K562 (cell line): ENCODE results near the gene WEE1. TPM values are rescaled to one million over a fixed set of nuclear protein-coding genes. Genes with fewer than 3 reads are reported as not detected.

Experiments
- ATAC-seq: fragments of 200-7000 bp; cut with Tn5 transposase; 3 replicates; pipeline ENCODE4 v1.9.1; 2020; ENCODE audit warnings: moderate library complexity
- BruUV-seq: library from RNA; stranded (reverse); fragments of 400-500 nt; replicated peaks from 2 replicates; lab custom pipeline; 2021; lab: Mats Ljungman, UMichigan
- CTCF ChIA-PET: fragments of 300-600 bp; formaldehyde crosslinking; extraction: SDS; loops from one replicate; lab custom pipeline; 2021; ENCODE audit warnings: low intra/inter-chr PET ratio; lab: Yijun Ruan, JAX
- POLR2A ChIA-PET: fragments of 300-600, 350-650 bp; sonication (Branson Sonifier 250); formaldehyde crosslinking; extraction: SDS; loops from one replicate; lab custom pipeline; 2021; ENCODE audit warnings: antibody characterized with exemption, inconsistent platforms; lab: Yijun Ruan, JAX
- DNase-seq, 4 experiments: peaks; one replicate each; pipeline versions ENCODE4 v3.0.0 to v3.0.0-alpha.2; 2011 to 2018; ENCODE audit warnings: low spot score in 3 of 4, mixed read lengths in 3 of 4; ENCODE audit errors: extremely low read depth in 1 of 4
- FAIRE-seq: peaks from 2 replicates; lab custom pipeline; 2011; peaks lifted over from hg19 to GRCh38; lab: Jason Lieb, UNC
- H2AFZ ChIP-seq: 2 replicates; pipeline ENCODE4 v1.6.0; 2011; ENCODE audit warnings: low read depth, low read length, control low read depth, inconsistent platforms
- H3K27ac ChIP-seq: fragments of 200-600 bp; 3 replicates; pipeline ENCODE4 v1.8.0; 2011; ENCODE audit warnings: low read depth, mild to moderate bottlenecking, control low read depth, inconsistent platforms, low read length, moderate library complexity, mixed read lengths; ENCODE audit errors: extremely low read depth
- H3K27me3 ChIP-seq, 2 experiments: fragments of 300-600 bp in 1 of 2; 2 replicates in 1 of 2; 3 replicates in 1 of 2; pipeline versions ENCODE4 v1.6.0 to v1.8.0; 2011; ENCODE audit warnings: inconsistent platforms in 2 of 2, low read length in 2 of 2, mild to moderate bottlenecking in 1 of 2, mixed read lengths in 1 of 2, moderate library complexity in 1 of 2; ENCODE audit not compliant: control insufficient read depth in 2 of 2, insufficient read depth in 2 of 2
- H3K36me3 ChIP-seq: fragments of 300-600 bp; 3 replicates; pipeline ENCODE4 v1.8.0; 2011; ENCODE audit warnings: mild to moderate bottlenecking, low read length, inconsistent platforms; ENCODE audit not compliant: control insufficient read depth, insufficient read depth
- H3K4me1 ChIP-seq, 2 experiments: fragments of 200-600 bp in 1 of 2; replicated peaks in 1 of 2; 2 replicates in 1 of 2; 3 replicates in 1 of 2; pipeline versions ENCODE4 v1.5.1 to v1.8.0; 2011; ENCODE audit warnings: inconsistent platforms in 2 of 2, low read length in 2 of 2, mild to moderate bottlenecking in 1 of 2, mixed read lengths in 1 of 2, moderate library complexity in 1 of 2; ENCODE audit not compliant: control insufficient read depth in 2 of 2, insufficient read depth in 2 of 2
- H3K4me2 ChIP-seq: 2 replicates; pipeline ENCODE4 v1.6.1; 2011; ENCODE audit warnings: low read length, control low read depth, inconsistent platforms, mixed read lengths; ENCODE audit not compliant: insufficient read depth
- H3K4me3 ChIP-seq: fragments of 200-600 bp; sonication (generic), shearing (Covaris generic); 2 replicates; pipeline ENCODE4 v1.5.1; 2016; ENCODE audit warnings: control low read depth, inconsistent platforms
- H3K79me2 ChIP-seq: fragments of 200-600 bp; 3 replicates; pipeline ENCODE4 v1.8.0; 2011; ENCODE audit warnings: low read length, inconsistent platforms; ENCODE audit not compliant: control insufficient read depth, insufficient read depth
- H3K9ac ChIP-seq, 2 experiments: 2 replicates each; pipeline versions ENCODE4 v1.6.0 to v1.6.1; 2011; ENCODE audit warnings: low read depth in 2 of 2, low read length in 2 of 2, control low read depth in 1 of 2, inconsistent platforms in 1 of 2, mild to moderate bottlenecking in 1 of 2, mixed read lengths in 1 of 2; ENCODE audit not compliant: insufficient read depth in 1 of 2
- H3K9me1 ChIP-seq: one replicate; pipeline ENCODE4 v1.6.0; 2011; ENCODE audit warnings: inconsistent platforms, mild to moderate bottlenecking, low read length, moderate library complexity; ENCODE audit not compliant: control insufficient read depth, insufficient read depth
- H3K9me3 ChIP-seq: replicated peaks from 2 replicates; pipeline ENCODE4 v1.5.1; 2011; ENCODE audit warnings: low read depth, low read length, inconsistent platforms; ENCODE audit not compliant: control insufficient read depth, insufficient read depth
- H4K20me1 ChIP-seq: replicated peaks from 2 replicates; pipeline ENCODE4 v1.6.1; 2011; ENCODE audit warnings: low read length, inconsistent platforms, mixed read lengths; ENCODE audit not compliant: control insufficient read depth, insufficient read depth
- ARID4B ChIP-seq: sonication (generic); formaldehyde crosslinking; IDR thresholded peaks from 2 replicates; pipeline ENCODE4 v1.8.0; 2022; ENCODE audit warnings: mild to moderate bottlenecking, missing genetic modification reagents
- CTBP1 ChIP-seq: fragments of 450-650 bp; IDR thresholded peaks from 2 replicates; pipeline ENCODE4 v1.6.1; 2016; ENCODE audit warnings: borderline replicate concordance
- EP400 ChIP-seq: fragments of 450-650 bp; IDR thresholded peaks from 2 replicates; pipeline ENCODE4 v1.6.1; 2017; ENCODE audit warnings: antibody characterized with exemption, mild to moderate bottlenecking, moderate library complexity
- HMGXB4 ChIP-seq: sonication (generic); formaldehyde crosslinking; IDR thresholded peaks from 2 replicates; pipeline ENCODE4 v1.8.1; 2023; ENCODE audit warnings: mild to moderate bottlenecking, missing genetic modification reagents
- ILK ChIP-seq: fragments of 450-650 bp; IDR thresholded peaks from 2 replicates; pipeline ENCODE4 v1.6.1; 2016; ENCODE audit warnings: missing genetic modification characterization, low read depth, mild to moderate bottlenecking, missing compliant biosample characterization, moderate library complexity, borderline replicate concordance
- KDM2B ChIP-seq: fragments of 250-450 bp; sonication (Bioruptor Pico); IDR thresholded peaks from 2 replicates; pipeline ENCODE4 v1.8.0; 2021; ENCODE audit warnings: mild to moderate bottlenecking, moderate library complexity
- POLR2AphosphoS2 ChIP-seq: IDR thresholded peaks from 2 replicates; pipeline ENCODE4 v1.6.1; 2012; ENCODE audit warnings: low read length, improper control_type of control experiment
- PRMT5 ChIP-seq: sonication (generic); formaldehyde crosslinking; IDR thresholded peaks from 2 replicates; pipeline ENCODE4 v1.5.0; 2020; ENCODE audit warnings: missing genetic modification reagents
- PYGO2 ChIP-seq: fragments of 450-650 bp; IDR thresholded peaks from 2 replicates; pipeline ENCODE4 v1.6.1; 2016; ENCODE audit warnings: mild to moderate bottlenecking, missing genetic modification characterization, moderate library complexity, missing compliant biosample characterization
- RAD21 ChIP-seq, 2 experiments: fragments of 250-450 bp in 1 of 2; fragments of 450-650 bp in 1 of 2; sonication (Bioruptor Pico) in 1 of 2; formaldehyde crosslinking in 1 of 2; IDR thresholded peaks in 1 of 2; conservative IDR thresholded peaks in 1 of 2; 2 replicates each; pipeline versions ENCODE4 v1.4.0 to v1.8.0; 2020 to 2022; ENCODE audit warnings: mild to moderate bottlenecking in 2 of 2, moderate library complexity in 1 of 2
- RB1 ChIP-seq: fragments of 450-650 bp; IDR thresholded peaks from 2 replicates; pipeline ENCODE4 v1.6.1; 2017; ENCODE audit warnings: low read depth, mild to moderate bottlenecking
- SMARCA5 ChIP-seq: fragments of 450-650 bp; IDR thresholded peaks from 2 replicates; pipeline ENCODE4 v1.6.1; 2016
- WGBS: fragments of 100-300 bp; shearing (Covaris generic); methylation state at CpG from one replicate; pipeline ENCODE4 v1.1.6; 2016; ENCODE audit warnings: low coverage, mixed read lengths; ENCODE audit not compliant: insufficient coverage; ENCODE audit errors: missing lambda C conversion rate; 5-methylcytosine and 5-hydroxymethylcytosine counted together
- in situ Hi-C: fragments of 300-500 bp; cut with MboI; formaldehyde crosslinking; loops from 4 replicates; pipeline ENCODE4 v1.15.0; 2018; ENCODE audit warnings: inconsistent platforms, mixed read lengths
- intact Hi-C: fragments of 100-400 bp; cut with micrococcal nuclease; formaldehyde crosslinking; loops from 2 replicates; pipeline ENCODE4 v1.14.2; 2022
- polyA plus RNA-seq, 8 experiments: library from polyadenylated mRNA; depleted of rRNA in 4 of 8; stranded (reverse) in 5 of 8; unstranded in 3 of 8; fragments of >200 nt; fragmentation: Nextera tagmentation in 2 of 8; fragmentation: Illumina TruSeq in 1 of 8; extraction: Ambion mirVana in 2 of 8; extraction: Trizol in 1 of 8; gene quantifications; 2 replicates each; pipeline versions ENCODE4 v1.2.1 to v1.2.3, GENCODE V29; 2011 to 2014; ENCODE audit warnings: inconsistent platforms in 1 of 8, missing spikeins in 1 of 8
- total RNA-seq, 7 experiments: library from RNA; depleted of rRNA in 6 of 7; stranded (reverse); fragments of >200 nt in 6 of 7; fragmentation: Illumina TruSeq in 2 of 7; extraction: Trizol in 2 of 7; gene quantifications; 2 replicates each; pipeline versions ENCODE4 v1.2.1 to v1.2.3, GENCODE V29; 2011 to 2021; ENCODE audit warnings: low replicate concordance in 1 of 7
- TF ChIP-seq, protein P1 (sequence below): fragments of 250-450 bp; sonication (Bioruptor Pico); IDR thresholded peaks from 2 replicates; pipeline ENCODE4 v1.6.1; 2021; ENCODE audit warnings: mild to moderate bottlenecking

The WEE1 gene
- total and polyA plus RNA-seq, 9 of the 15 experiments (the other 6 are each of a cell fraction or from before 2014, with no cell fraction given), result 21.9 to 99.0 (median 67.4) TPM

GRCh38 chr11:9563196-9563730 is 10.2 kb upstream of the WEE1 start (continued):
- TF ChIP-seq ILK (no peak), CTBP1 (no peak), SMARCA5 (no peak), EP400 (no peak), POLR2AphosphoS2 (no peak), PRMT5 (no peak), KDM2B (CRISPR knock-in tag) (no peak), PYGO2 (no peak), RB1 (no peak)

DNA sequence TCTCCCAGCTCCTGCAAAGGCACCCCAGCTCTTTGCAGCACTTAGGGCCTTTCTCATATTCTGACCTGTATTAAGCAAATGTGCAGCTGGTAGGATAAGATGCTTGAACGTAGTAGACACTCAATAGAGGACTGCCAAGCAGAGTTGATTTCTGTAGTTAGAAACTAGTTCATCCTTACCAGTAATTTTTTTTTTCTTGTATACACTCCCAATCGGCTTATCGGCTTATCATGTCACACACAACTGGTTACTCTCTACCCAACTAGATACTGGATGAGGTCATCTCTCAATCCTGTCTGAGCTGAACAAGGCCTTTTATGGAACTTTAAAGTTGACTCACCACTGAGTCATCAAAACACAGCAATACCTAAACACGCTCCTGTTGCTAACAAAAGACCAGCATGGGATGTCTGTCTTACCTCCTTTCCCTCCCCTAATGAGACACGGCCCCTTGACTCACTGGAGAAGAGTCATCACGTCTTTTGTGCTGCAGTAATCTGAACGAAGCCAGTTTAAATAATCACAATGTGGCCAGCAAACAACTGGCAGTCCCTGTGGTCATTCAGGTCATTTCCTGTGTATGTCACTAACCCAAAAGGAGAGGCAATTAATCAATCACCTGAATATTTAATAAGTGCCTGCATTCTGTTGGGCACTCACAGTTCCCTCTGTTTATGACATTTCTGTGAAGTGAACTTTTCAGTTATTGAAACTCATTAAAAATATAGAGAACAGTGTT is 7.5 kb upstream of the WEE1 start:
- Histone ChIP-seq H3K27me3 (no peaks in the 10 kb centered on the region), H3K9me1 (no peaks in the 10 kb centered on the region), H4K20me1 (no peaks in the 10 kb centered on the region), H3K4me1 (peaks cover 12 to 44% of the 10 kb centered on the region in 2 experiments), H3K36me3 (no peaks in the 10 kb centered on the region), H3K27ac (peak overlapping the region; percentile 98), H3K9me3 (peaks cover 1% of the 10 kb centered on the region; the same call in 1 of the 2 replicates), H2AFZ (peak overlapping the region; percentile 84), H3K79me2 (no peaks in the 10 kb centered on the region), H3K4me2 (peak overlapping the region; percentile 66), H3K4me3 (no peak overlapping the region), H3K9ac (peak overlapping the region in 1 of 2 experiments; percentile 92; a peak in 2 of 4 replicates)
- ATAC-seq, result peak; percentile 94
- in situ Hi-C loops (no loop called here), intact Hi-C loops (no loop called here)
- peak; percentile 80 to 97 (median 86) for DNase-seq
- peak; percentile 98 for FAIRE-seq
- BruUV-seq, result TSS peak; percentile 89
- ChIA-PET POLR2A (interaction anchor here (0.6 to 4.8 kb wide), 14 partner anchors 8 to 230 kb away, joined by 3 to 33 read pairs (median 4); partner anchors contain the start of gene WEE1), CTCF (no interaction called here)
- WGBS, result 0% methylated on average over 7 of the region's 7 CpGs
- no peak for TF ChIP-seq HMGXB4 (CRISPR knock-in tag)
- TF ChIP-seq ARID4B (CRISPR knock-in tag), result no peak
- TF ChIP-seq RAD21 (CRISPR knock-in tag; conservative IDR thresholded peaks at IDR 0.05 in 1 of 2, IDR thresholded peaks at IDR 0.05 in 1 of 2), result 0 out of 4 replicates have a peak, but pooled peaks have one; percentile 11 to 12
- TF ChIP-seq, protein P1, sequence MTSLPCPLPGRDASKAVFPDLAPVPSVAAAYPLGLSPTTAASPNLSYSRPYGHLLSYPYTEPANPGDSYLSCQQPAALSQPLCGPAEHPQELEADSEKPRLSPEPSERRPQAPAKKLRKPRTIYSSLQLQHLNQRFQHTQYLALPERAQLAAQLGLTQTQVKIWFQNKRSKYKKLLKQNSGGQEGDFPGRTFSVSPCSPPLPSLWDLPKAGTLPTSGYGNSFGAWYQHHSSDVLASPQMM (CRISPR knock-in tag), result no peak
